NCI-H2196 (cell line): ENCODE measurements around the gene FGB.

ENCODE experiments used
- DNase-seq: peaks from one replicate; lab custom pipeline; 2025; ENCODE audit not compliant: unreplicated experiment; lab: John Stamatoyannopoulos, UW

Gene FGB

GRCh38 chr4:154562697-154563254 lies at the start of gene FGB:
Gene FGB, plus strand, starts transcription at chr4:154563011. Its CDS starts 8 bp downstream, at chr4:154563019.
- DNase-seq, result no peak

- DNase-seq, result no peak
Measured at GRCh38 chr4:154516318-154517029, 46.3 kb upstream of the FGB start.

- DNase-seq, result no peak
Measured at GRCh38 chr4:154517591-154517990, 45.2 kb upstream of the FGB start.

- DNase-seq, result no peak
Measured at GRCh38 chr4:154519214-154519613, 43.6 kb upstream of the FGB start.

- no peak for DNase-seq
Measured at GRCh38 chr4:154521607-154522006, 41.2 kb upstream of the FGB start.

GRCh38 chr4:154526151-154526550 lies 36.7 kb upstream of the FGB start:
- DNase-seq, result no peak

GRCh38 chr4:154527308-154527707 lies 35.5 kb upstream of the FGB start:
- no peak for DNase-seq

- DNase-seq, result no peak
Measured at GRCh38 chr4:154528869-154529268, 33.9 kb upstream of the FGB start.

- no peak for DNase-seq
Measured at GRCh38 chr4:154529728-154530519, 32.9 kb upstream of the FGB start.

GRCh38 chr4:154534296-154534695 lies 28.5 kb upstream of the FGB start:
- no peak for DNase-seq

GRCh38 chr4:154542271-154542879 lies 20.4 kb upstream of the FGB start:
- DNase-seq, result no peak

GRCh38 chr4:154545689-154546088 lies 17.1 kb upstream of the FGB start:
- no peak for DNase-seq

- peak; percentile 91 for DNase-seq
Measured at GRCh38 chr4:154549894-154550790, 12.7 kb upstream of the FGB start, which contains the start of gene PLRG1. Gene PLRG1, minus strand, starts transcription at chr4:154550400. Its CDS starts 92 bp downstream, at chr4:154550308.

- peak; percentile 27 for DNase-seq
Measured at GRCh38 chr4:154551872-154552686, 10.7 kb upstream of the FGB start.

GRCh38 chr4:154559141-154559493 lies 3.7 kb upstream of the FGB start:
- no peak for DNase-seq

- DNase-seq, result no peak
Measured at GRCh38 chr4:154559494-154560418, 3.1 kb upstream of the FGB start.

GRCh38 chr4:154560419-154560801 lies 2.4 kb upstream of the FGB start:
- DNase-seq, result no peak

GRCh38 chr4:154560824-154561231 lies 2.0 kb upstream of the FGB start:
- DNase-seq, result no peak

- no peak for DNase-seq
Measured at GRCh38 chr4:154564311-154564710, 1.5 kb downstream of the FGB start.
